Measurements from ENCODE around the gene WDFY3.

DNA sequence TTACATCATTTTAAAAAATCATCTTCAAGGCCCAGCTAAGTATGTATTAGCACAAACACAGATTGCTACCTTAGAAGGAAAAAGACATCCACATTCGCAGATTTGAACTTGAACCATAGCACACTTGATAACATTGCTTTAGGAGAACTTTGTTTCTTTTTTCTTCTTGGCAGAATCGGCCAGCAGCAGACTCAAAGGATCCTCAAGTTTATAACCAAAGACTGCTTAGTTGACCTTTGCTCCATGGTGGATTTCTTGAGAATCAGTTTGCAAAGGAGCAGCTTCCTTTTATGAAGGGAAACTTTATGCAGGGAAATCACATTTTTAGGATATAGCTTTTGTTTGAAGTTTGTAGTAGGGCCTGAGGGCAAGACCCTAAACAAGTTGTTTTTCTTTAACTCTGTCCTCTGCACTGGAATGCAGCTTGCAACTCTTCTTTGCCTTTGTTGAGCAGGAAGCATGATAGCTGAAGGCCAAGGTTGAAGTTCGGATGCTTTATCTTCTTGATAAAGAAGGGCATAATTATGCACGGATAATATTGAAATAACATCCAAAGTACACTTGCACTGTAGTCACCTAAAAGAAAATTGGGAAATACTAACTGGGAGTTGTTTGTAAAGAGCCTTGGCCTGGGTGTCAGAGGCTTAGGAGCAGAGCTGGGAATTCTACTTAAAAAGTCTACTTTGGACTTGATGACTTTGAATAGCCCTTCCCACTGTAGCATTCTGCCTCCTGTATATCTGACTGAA, 305.1 kb downstream of the WDFY3 start:
- TF ChIP-seq, protein P1, sequence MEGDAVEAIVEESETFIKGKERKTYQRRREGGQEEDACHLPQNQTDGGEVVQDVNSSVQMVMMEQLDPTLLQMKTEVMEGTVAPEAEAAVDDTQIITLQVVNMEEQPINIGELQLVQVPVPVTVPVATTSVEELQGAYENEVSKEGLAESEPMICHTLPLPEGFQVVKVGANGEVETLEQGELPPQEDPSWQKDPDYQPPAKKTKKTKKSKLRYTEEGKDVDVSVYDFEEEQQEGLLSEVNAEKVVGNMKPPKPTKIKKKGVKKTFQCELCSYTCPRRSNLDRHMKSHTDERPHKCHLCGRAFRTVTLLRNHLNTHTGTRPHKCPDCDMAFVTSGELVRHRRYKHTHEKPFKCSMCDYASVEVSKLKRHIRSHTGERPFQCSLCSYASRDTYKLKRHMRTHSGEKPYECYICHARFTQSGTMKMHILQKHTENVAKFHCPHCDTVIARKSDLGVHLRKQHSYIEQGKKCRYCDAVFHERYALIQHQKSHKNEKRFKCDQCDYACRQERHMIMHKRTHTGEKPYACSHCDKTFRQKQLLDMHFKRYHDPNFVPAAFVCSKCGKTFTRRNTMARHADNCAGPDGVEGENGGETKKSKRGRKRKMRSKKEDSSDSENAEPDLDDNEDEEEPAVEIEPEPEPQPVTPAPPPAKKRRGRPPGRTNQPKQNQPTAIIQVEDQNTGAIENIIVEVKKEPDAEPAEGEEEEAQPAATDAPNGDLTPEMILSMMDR (IDR thresholded peaks at IDR 0.05): no peak
- no peak for TF ChIP-seq POLR2A (IDR thresholded peaks at IDR 0.05)

All from testis (tissue), 2 donors.